HEK293 (cell line): ENCODE measurements around the gene SMARCD1.
A peak's percentile ranks its signal among the peaks of the same experiment; 100 is the strongest.

Experiments
- BCL11B ChIP-seq: fragments of 450-650 bp; formaldehyde crosslinking; IDR thresholded peaks from 2 replicates; pipeline ENCODE4 v1.5.1; 2016; ENCODE audit warnings: low read depth, missing biosample characterization, missing genetic modification characterization
- GLIS1 ChIP-seq: fragments of 450-650 bp; formaldehyde crosslinking; IDR thresholded peaks from 2 replicates; pipeline ENCODE4 v1.5.1; 2016; ENCODE audit warnings: missing biosample characterization, missing genetic modification characterization
- GLIS2 ChIP-seq: fragments of 450-650 bp; formaldehyde crosslinking; IDR thresholded peaks from 2 replicates; pipeline ENCODE4 v1.5.1; 2016; ENCODE audit warnings: missing biosample characterization, missing genetic modification characterization
- HIC1 ChIP-seq: fragments of 450-650 bp; formaldehyde crosslinking; IDR thresholded peaks from 2 replicates; pipeline ENCODE4 v1.5.1; 2016; ENCODE audit warnings: missing biosample characterization, missing genetic modification characterization
- IKZF3 ChIP-seq: fragments of 450-650 bp; IDR thresholded peaks from 2 replicates; pipeline ENCODE4 v1.5.0; 2018; ENCODE audit warnings: missing biosample characterization, mild to moderate bottlenecking, missing genetic modification characterization, moderate library complexity
- MYNN ChIP-seq: fragments of 450-650 bp; formaldehyde crosslinking; IDR thresholded peaks from 2 replicates; pipeline ENCODE4 v1.5.1; 2016; ENCODE audit warnings: missing biosample characterization, missing genetic modification characterization, borderline replicate concordance
- SCRT2 ChIP-seq: fragments of 450-650 bp; formaldehyde crosslinking; IDR thresholded peaks from 2 replicates; pipeline ENCODE4 v1.5.1; 2016; ENCODE audit warnings: missing biosample characterization, missing genetic modification characterization
- YY1 ChIP-seq: fragments of 450-650 bp; formaldehyde crosslinking; IDR thresholded peaks from 2 replicates; pipeline ENCODE4 v1.5.1; 2018; ENCODE audit warnings: missing biosample characterization, missing genetic modification characterization
- ZEB2 ChIP-seq: fragments of 450-650 bp; formaldehyde crosslinking; IDR thresholded peaks from 2 replicates; pipeline ENCODE4 v1.5.1; 2016; ENCODE audit warnings: missing biosample characterization, missing genetic modification characterization
- ZNF140 ChIP-seq: fragments of 450-650 bp; formaldehyde crosslinking; IDR thresholded peaks from 2 replicates; pipeline ENCODE4 v1.5.1; 2016; ENCODE audit warnings: missing biosample characterization, missing genetic modification characterization
- ZNF214 ChIP-seq: fragments of 450-650 bp; formaldehyde crosslinking; IDR thresholded peaks from 2 replicates; pipeline ENCODE4 v1.5.1; 2017; ENCODE audit warnings: missing biosample characterization, mild to moderate bottlenecking, missing genetic modification characterization, borderline replicate concordance
- ZNF223 ChIP-seq: fragments of 450-650 bp; formaldehyde crosslinking; IDR thresholded peaks from 2 replicates; pipeline ENCODE4 v1.5.1; 2016; ENCODE audit warnings: missing biosample characterization, missing genetic modification characterization
- ZNF274 ChIP-seq, 2 experiments: fragments of 200-500 bp in 1 of 2; fragments of 450-650 bp in 1 of 2; sonication (Bioruptor generic) in 1 of 2; formaldehyde crosslinking in 1 of 2; IDR thresholded peaks; 2 replicates each; pipeline versions ENCODE4 v1.5.1 to v1.6.1; 2014 to 2016; ENCODE audit warnings: borderline replicate concordance in 1 of 2, inconsistent platforms in 1 of 2, low read length in 1 of 2, missing biosample characterization in 1 of 2, missing genetic modification characterization in 1 of 2
- ZNF341 ChIP-seq: fragments of 450-650 bp; formaldehyde crosslinking; IDR thresholded peaks from 2 replicates; pipeline ENCODE4; 2016; ENCODE audit warnings: low read depth, missing biosample characterization, missing genetic modification characterization
- ZNF37A ChIP-seq: fragments of 450-650 bp; IDR thresholded peaks from 2 replicates; pipeline ENCODE4 v1.5.1; 2018; ENCODE audit warnings: missing biosample characterization, missing genetic modification characterization
- ZNF394 ChIP-seq: fragments of 450-650 bp; formaldehyde crosslinking; IDR thresholded peaks from 2 replicates; pipeline ENCODE4 v1.5.1; 2016; ENCODE audit warnings: missing biosample characterization, missing genetic modification characterization, mild to moderate bottlenecking, moderate library complexity, borderline replicate concordance
- ZNF510 ChIP-seq: fragments of 450-650 bp; formaldehyde crosslinking; IDR thresholded peaks from 2 replicates; pipeline ENCODE4 v1.5.1; 2018; ENCODE audit warnings: mild to moderate bottlenecking, missing genetic modification characterization, missing biosample characterization; ENCODE audit not compliant: insufficient replicate concordance
- ZNF529 ChIP-seq: fragments of 450-650 bp; formaldehyde crosslinking; IDR thresholded peaks from 2 replicates; pipeline ENCODE4 v1.5.1; 2017; ENCODE audit warnings: missing genetic modification characterization, missing biosample characterization; ENCODE audit not compliant: insufficient replicate concordance
- ZNF571 ChIP-seq: fragments of 450-650 bp; formaldehyde crosslinking; IDR thresholded peaks from 2 replicates; pipeline ENCODE4 v1.5.0; 2017; ENCODE audit warnings: missing biosample characterization, missing genetic modification characterization
- ZNF580 ChIP-seq: fragments of 450-650 bp; formaldehyde crosslinking; IDR thresholded peaks from 2 replicates; pipeline ENCODE4 v1.5.1; 2016; ENCODE audit warnings: missing biosample characterization, missing genetic modification characterization
- ZNF629 ChIP-seq: fragments of 450-650 bp; formaldehyde crosslinking; IDR thresholded peaks from 2 replicates; pipeline ENCODE4 v1.5.1; 2017; ENCODE audit warnings: missing biosample characterization, missing genetic modification characterization
- ZNF654 ChIP-seq: fragments of 450-650 bp; formaldehyde crosslinking; IDR thresholded peaks from 2 replicates; pipeline ENCODE4 v1.5.1; 2016; ENCODE audit warnings: low read depth, missing biosample characterization, missing genetic modification characterization
- ZNF768 ChIP-seq: fragments of 450-650 bp; formaldehyde crosslinking; IDR thresholded peaks from 2 replicates; pipeline ENCODE4 v1.5.1; 2018; ENCODE audit warnings: missing biosample characterization, mild to moderate bottlenecking, missing genetic modification characterization
- ZSCAN4 ChIP-seq: fragments of 450-650 bp; formaldehyde crosslinking; IDR thresholded peaks from 2 replicates; pipeline ENCODE4 v1.5.1; 2017; ENCODE audit warnings: missing biosample characterization, missing genetic modification characterization
- TF ChIP-seq, protein P1 (sequence below): fragments of 450-650 bp; formaldehyde crosslinking; IDR thresholded peaks from 2 replicates; pipeline ENCODE4 v1.5.1; 2016; ENCODE audit warnings: missing biosample characterization, missing genetic modification characterization
- TF ChIP-seq, protein P2 (sequence below): fragments of 450-650 bp; formaldehyde crosslinking; IDR thresholded peaks from 2 replicates; pipeline ENCODE4 v1.5.1; 2016; ENCODE audit warnings: missing biosample characterization, missing genetic modification characterization
- TF ChIP-seq, protein P3 (sequence below): fragments of 450-650 bp; formaldehyde crosslinking; IDR thresholded peaks from 2 replicates; pipeline ENCODE4 v1.5.1; 2016; ENCODE audit warnings: missing biosample characterization, missing genetic modification characterization, borderline replicate concordance

Gene SMARCD1

GRCh38 chr12:50039151-50039835, 45.8 kb upstream of the SMARCD1 start (continued):
- no peak for TF ChIP-seq ZSCAN4
- no peak for TF ChIP-seq ZNF768 (tag by site-specific recombination)
- TF ChIP-seq ZNF140 (tag by site-specific recombination) = no peak
- no peak for TF ChIP-seq HIC1
- TF ChIP-seq ZNF274 (IDR thresholded peaks at IDR 0.05; ENCODE audit: low read length) = no peak
- TF ChIP-seq ZNF274 (tag by site-specific recombination; IDR thresholded peaks at IDR 0.05; ENCODE audit: borderline replicate concordance) = no peak
- TF ChIP-seq ZNF394 (tag by site-specific recombination) = no peak
- TF ChIP-seq YY1 (tag by site-specific recombination) = no peak
- no peak for TF ChIP-seq ZNF341
- no peak for TF ChIP-seq GLIS2
- TF ChIP-seq ZEB2 (tag by site-specific recombination) = peak; percentile 59; the same call in 1 of the 2 replicates
- TF ChIP-seq MYNN = no peak
- TF ChIP-seq ZNF571 (tag by site-specific recombination) = no peak
- no peak for TF ChIP-seq IKZF3 (tag by site-specific recombination)
- TF ChIP-seq ZNF654 = peak; percentile 76
- TF ChIP-seq ZNF223 (tag by site-specific recombination) = no peak
- no peak for TF ChIP-seq ZNF529
- no peak for TF ChIP-seq ZNF37A
- no peak for TF ChIP-seq ZNF629 (tag by site-specific recombination)
- no peak for TF ChIP-seq BCL11B (tag by site-specific recombination)
- no peak for TF ChIP-seq ZNF510 (tag by site-specific recombination)
- peak; percentile 22; the same call in 1 of the 2 replicates for TF ChIP-seq GLIS1 (tag by site-specific recombination)
- TF ChIP-seq ZNF214 (tag by site-specific recombination) = no peak
- TF ChIP-seq ZNF580 (tag by site-specific recombination) = no peak
- TF ChIP-seq, protein P1, sequence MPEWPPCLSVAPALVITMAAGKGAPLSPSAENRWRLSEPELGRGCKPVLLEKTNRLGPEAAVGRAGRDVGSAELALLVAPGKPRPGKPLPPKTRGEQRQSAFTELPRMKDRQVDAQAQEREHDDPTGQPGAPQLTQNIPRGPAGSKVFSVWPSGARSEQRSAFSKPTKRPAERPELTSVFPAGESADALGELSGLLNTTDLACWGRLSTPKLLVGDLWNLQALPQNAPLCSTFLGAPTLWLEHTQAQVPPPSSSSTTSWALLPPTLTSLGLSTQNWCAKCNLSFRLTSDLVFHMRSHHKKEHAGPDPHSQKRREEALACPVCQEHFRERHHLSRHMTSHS = no peak
- TF ChIP-seq, protein P2, sequence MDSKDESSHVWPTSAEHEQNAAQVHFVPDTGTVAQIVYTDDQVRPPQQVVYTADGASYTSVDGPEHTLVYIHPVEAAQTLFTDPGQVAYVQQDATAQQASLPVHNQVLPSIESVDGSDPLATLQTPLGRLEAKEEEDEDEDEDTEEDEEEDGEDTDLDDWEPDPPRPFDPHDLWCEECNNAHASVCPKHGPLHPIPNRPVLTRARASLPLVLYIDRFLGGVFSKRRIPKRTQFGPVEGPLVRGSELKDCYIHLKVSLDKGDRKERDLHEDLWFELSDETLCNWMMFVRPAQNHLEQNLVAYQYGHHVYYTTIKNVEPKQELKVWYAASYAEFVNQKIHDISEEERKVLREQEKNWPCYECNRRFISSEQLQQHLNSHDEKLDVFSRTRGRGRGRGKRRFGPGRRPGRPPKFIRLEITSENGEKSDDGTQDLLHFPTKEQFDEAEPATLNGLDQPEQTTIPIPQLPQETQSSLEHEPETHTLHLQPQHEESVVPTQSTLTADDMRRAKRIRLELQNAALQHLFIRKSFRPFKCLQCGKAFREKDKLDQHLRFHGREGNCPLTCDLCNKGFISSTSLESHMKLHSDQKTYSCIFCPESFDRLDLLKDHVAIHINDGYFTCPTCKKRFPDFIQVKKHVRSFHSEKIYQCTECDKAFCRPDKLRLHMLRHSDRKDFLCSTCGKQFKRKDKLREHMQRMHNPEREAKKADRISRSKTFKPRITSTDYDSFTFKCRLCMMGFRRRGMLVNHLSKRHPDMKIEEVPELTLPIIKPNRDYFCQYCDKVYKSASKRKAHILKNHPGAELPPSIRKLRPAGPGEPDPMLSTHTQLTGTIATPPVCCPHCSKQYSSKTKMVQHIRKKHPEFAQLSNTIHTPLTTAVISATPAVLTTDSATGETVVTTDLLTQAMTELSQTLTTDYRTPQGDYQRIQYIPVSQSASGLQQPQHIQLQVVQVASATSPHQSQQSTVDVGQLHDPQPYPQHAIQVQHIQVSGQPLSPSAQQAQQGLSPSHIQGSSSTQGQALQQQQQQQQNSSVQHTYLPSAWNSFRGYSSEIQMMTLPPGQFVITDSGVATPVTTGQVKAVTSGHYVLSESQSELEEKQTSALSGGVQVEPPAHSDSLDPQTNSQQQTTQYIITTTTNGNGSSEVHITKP (tag by site-specific recombination) = peak; percentile 38
- TF ChIP-seq SCRT2 = 0 out of 2 replicates have a peak, but pooled peaks have one; percentile 15
- TF ChIP-seq, protein P3, sequence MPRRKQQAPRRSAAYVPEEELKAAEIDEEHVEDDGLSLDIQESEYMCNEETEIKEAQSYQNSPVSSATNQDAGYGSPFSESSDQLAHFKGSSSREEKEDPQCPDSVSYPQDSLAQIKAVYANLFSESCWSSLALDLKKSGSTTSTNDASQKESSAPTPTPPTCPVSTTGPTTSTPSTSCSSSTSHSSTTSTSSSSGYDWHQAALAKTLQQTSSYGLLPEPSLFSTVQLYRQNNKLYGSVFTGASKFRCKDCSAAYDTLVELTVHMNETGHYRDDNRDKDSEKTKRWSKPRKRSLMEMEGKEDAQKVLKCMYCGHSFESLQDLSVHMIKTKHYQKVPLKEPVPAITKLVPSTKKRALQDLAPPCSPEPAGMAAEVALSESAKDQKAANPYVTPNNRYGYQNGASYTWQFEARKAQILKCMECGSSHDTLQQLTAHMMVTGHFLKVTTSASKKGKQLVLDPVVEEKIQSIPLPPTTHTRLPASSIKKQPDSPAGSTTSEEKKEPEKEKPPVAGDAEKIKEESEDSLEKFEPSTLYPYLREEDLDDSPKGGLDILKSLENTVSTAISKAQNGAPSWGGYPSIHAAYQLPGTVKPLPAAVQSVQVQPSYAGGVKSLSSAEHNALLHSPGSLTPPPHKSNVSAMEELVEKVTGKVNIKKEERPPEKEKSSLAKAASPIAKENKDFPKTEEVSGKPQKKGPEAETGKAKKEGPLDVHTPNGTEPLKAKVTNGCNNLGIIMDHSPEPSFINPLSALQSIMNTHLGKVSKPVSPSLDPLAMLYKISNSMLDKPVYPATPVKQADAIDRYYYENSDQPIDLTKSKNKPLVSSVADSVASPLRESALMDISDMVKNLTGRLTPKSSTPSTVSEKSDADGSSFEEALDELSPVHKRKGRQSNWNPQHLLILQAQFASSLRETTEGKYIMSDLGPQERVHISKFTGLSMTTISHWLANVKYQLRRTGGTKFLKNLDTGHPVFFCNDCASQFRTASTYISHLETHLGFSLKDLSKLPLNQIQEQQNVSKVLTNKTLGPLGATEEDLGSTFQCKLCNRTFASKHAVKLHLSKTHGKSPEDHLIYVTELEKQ (tag by site-specific recombination) = no peak
